ENCODE measurements around the gene MCUR1.
A peak's percentile ranks its signal among the peaks of the same experiment; 100 is the strongest.
"Not testable (repeated sequence)": the region's sequence is repeated elsewhere in the genome, so short reads cannot be mapped to it uniquely, and the experiment has no call there.

MCUR1 gene

GRCh38 chr6:13775466-13775865 lies 38.9 kb downstream of the MCUR1 start:
- Histone ChIP-seq H3K79me1 (ENCODE audit: low read length) (peaks cover 12% of the 10 kb centered on the region), H3K27ac (ENCODE audit: low read depth, low read length) (peak overlapping the region; percentile 91), H2BK5ac (ENCODE audit: low read depth, low read length, poor library complexity) (peak overlapping the region; percentile 80), H4K91ac (ENCODE audit: low read depth, low read length) (peak overlapping the region; percentile 77), H2BK12ac (ENCODE audit: low read length) (peak overlapping the region; percentile 68), H2BK120ac (ENCODE audit: insufficient read depth, low read length, poor library complexity) (peak overlapping the region; percentile 81)
- H3K4ac ChIP-seq (ENCODE audit: low read depth, low read length); H3K9ac ChIP-seq (ENCODE audit: low read length); H4K8ac ChIP-seq (ENCODE audit: low read depth, low read length); H4K12ac ChIP-seq (ENCODE audit: low read depth, low read length); H3K4me2 ChIP-seq (ENCODE audit: low read length); H3K4me1 ChIP-seq (ENCODE audit: control insufficient read depth in 1 of 2, insufficient read depth in 2 of 2, low read length in 2 of 2); H2AFZ ChIP-seq (ENCODE audit: insufficient read depth, low read length, poor library complexity); H3K27me3 ChIP-seq (ENCODE audit: insufficient read depth, low read length); H3K18ac ChIP-seq (ENCODE audit: low read length); H3K79me2 ChIP-seq (ENCODE audit: control insufficient read depth, insufficient read depth, low read length, poor library complexity); H3K14ac ChIP-seq (ENCODE audit: low read length); H3K4me3 ChIP-seq (ENCODE audit: low read depth, low read length); H3K9me3 ChIP-seq (ENCODE audit: insufficient read depth, low read depth, low read length); H2AK5ac ChIP-seq (ENCODE audit: low read length); H3K23ac ChIP-seq (ENCODE audit: low read length); H3K36me3 ChIP-seq (ENCODE audit: control insufficient read depth in 1 of 2, insufficient read depth in 2 of 2, low read length in 2 of 2): not testable (repeated sequence)
- peak; percentile 84 to 90 for DNase-seq
- no CpG with 5 or more reads among the region's 9 CpGs for WGBS (ENCODE audit: extremely low coverage, insufficient coverage, insufficient read length)

GRCh38 chr6:13772358-13773030 lies 41.9 kb downstream of the MCUR1 start:
- not testable (repeated sequence) for H3K9me3 ChIP-seq (ENCODE audit: insufficient read depth, low read depth, low read length); H3K14ac ChIP-seq (ENCODE audit: low read length); H3K18ac ChIP-seq (ENCODE audit: low read length); H3K23ac ChIP-seq (ENCODE audit: low read length); H3K27ac ChIP-seq (ENCODE audit: low read depth, low read length); H3K4me2 ChIP-seq (ENCODE audit: low read length); H2BK120ac ChIP-seq (ENCODE audit: insufficient read depth, low read length, poor library complexity); H3K79me2 ChIP-seq (ENCODE audit: control insufficient read depth, insufficient read depth, low read length, poor library complexity); H2AFZ ChIP-seq (ENCODE audit: insufficient read depth, low read length, poor library complexity); H3K9ac ChIP-seq (ENCODE audit: low read length); H3K4me3 ChIP-seq (ENCODE audit: low read depth, low read length); H2BK5ac ChIP-seq (ENCODE audit: low read depth, low read length, poor library complexity); H3K4me1 ChIP-seq (ENCODE audit: control insufficient read depth in 1 of 2, insufficient read depth in 2 of 2, low read length in 2 of 2); H4K12ac ChIP-seq (ENCODE audit: low read depth, low read length); DNase-seq; H3K36me3 ChIP-seq (ENCODE audit: control insufficient read depth in 1 of 2, insufficient read depth in 2 of 2, low read length in 2 of 2); H3K4ac ChIP-seq (ENCODE audit: low read depth, low read length); H4K8ac ChIP-seq (ENCODE audit: low read depth, low read length); H2AK5ac ChIP-seq (ENCODE audit: low read length); H3K27me3 ChIP-seq (ENCODE audit: insufficient read depth, low read length)
- Histone ChIP-seq H3K79me1 (ENCODE audit: low read length) (peaks cover 12% of the 10 kb centered on the region), H2BK12ac (ENCODE audit: low read length) (peak overlapping the region; percentile 9), H4K91ac (ENCODE audit: low read depth, low read length) (peak overlapping the region; percentile 28)
- WGBS (ENCODE audit: extremely low coverage, insufficient coverage, insufficient read length): no CpG with 5 or more reads among the region's 35 CpGs

- Histone ChIP-seq H3K79me2 (ENCODE audit: control insufficient read depth, insufficient read depth, low read length, poor library complexity) (no peaks in the 10 kb centered on the region), H3K9ac (ENCODE audit: low read length) (no peak overlapping the region), H4K12ac (ENCODE audit: low read depth, low read length) (no peak overlapping the region), H3K18ac (ENCODE audit: low read length) (no peak overlapping the region), H2BK5ac (ENCODE audit: low read depth, low read length, poor library complexity) (no peak overlapping the region), H3K4me1 (ENCODE audit: control insufficient read depth in 1 of 2, insufficient read depth in 2 of 2, low read length in 2 of 2) (peaks cover 8 to 14% of the 10 kb centered on the region in 2 experiments), H4K8ac (ENCODE audit: low read depth, low read length) (no peak overlapping the region), H3K36me3 (ENCODE audit: control insufficient read depth in 1 of 2, insufficient read depth in 2 of 2, low read length in 2 of 2) (no peaks in the 10 kb centered on the region), H3K27ac (ENCODE audit: low read depth, low read length) (no peak overlapping the region), H3K27me3 (ENCODE audit: insufficient read depth, low read length) (no peaks in the 10 kb centered on the region), H3K9me3 (ENCODE audit: insufficient read depth, low read depth, low read length) (peaks cover 4% of the 10 kb centered on the region), H3K4me2 (ENCODE audit: low read length) (no peak overlapping the region), H3K79me1 (ENCODE audit: low read length) (no peaks in the 10 kb centered on the region), H2BK12ac (ENCODE audit: low read length) (no peak overlapping the region), H3K4me3 (ENCODE audit: low read depth, low read length) (no peak overlapping the region), H4K91ac (ENCODE audit: low read depth, low read length) (no peak overlapping the region), H3K4ac (ENCODE audit: low read depth, low read length) (no peak overlapping the region), H3K23ac (ENCODE audit: low read length) (no peak overlapping the region), H2BK120ac (ENCODE audit: insufficient read depth, low read length, poor library complexity) (no peak overlapping the region), H3K14ac (ENCODE audit: low read length) (no peak overlapping the region), H2AFZ (ENCODE audit: insufficient read depth, low read length, poor library complexity) (no peak overlapping the region), H2AK5ac (ENCODE audit: low read length) (no peak overlapping the region)
- WGBS (ENCODE audit: extremely low coverage, insufficient coverage, insufficient read length): no CpG with 5 or more reads among the region's 27 CpGs
- DNase-seq: peak in 1 of 2 donors; percentile 23
Observed at GRCh38 chr6:13769655-13770053, 44.7 kb downstream of the MCUR1 start.

GRCh38 chr6:13769034-13769654 lies 45.2 kb downstream of the MCUR1 start:
- peak in 1 of 2 donors; percentile 50 for DNase-seq
- H3K9me3 ChIP-seq (ENCODE audit: insufficient read depth, low read depth, low read length): peaks cover 4% of the 10 kb centered on the region
- H3K4ac ChIP-seq (ENCODE audit: low read depth, low read length): no peak overlapping the region
- no peaks in the 10 kb centered on the region for H3K36me3 ChIP-seq (ENCODE audit: control insufficient read depth in 1 of 2, insufficient read depth in 2 of 2, low read length in 2 of 2)
- no peak overlapping the region for H2AFZ ChIP-seq (ENCODE audit: insufficient read depth, low read length, poor library complexity)
- no peaks in the 10 kb centered on the region for H3K79me1 ChIP-seq (ENCODE audit: low read length)
- H3K4me3 ChIP-seq (ENCODE audit: low read depth, low read length): no peak overlapping the region
- no peak overlapping the region for H3K27ac ChIP-seq (ENCODE audit: low read depth, low read length)
- no peak overlapping the region for H2AK5ac ChIP-seq (ENCODE audit: low read length)
- H3K27me3 ChIP-seq (ENCODE audit: insufficient read depth, low read length): no peaks in the 10 kb centered on the region
- H2BK12ac ChIP-seq (ENCODE audit: low read length): peak overlapping the region; percentile 5
- no peak overlapping the region for H3K14ac ChIP-seq (ENCODE audit: low read length)
- H3K4me1 ChIP-seq (ENCODE audit: control insufficient read depth in 1 of 2, insufficient read depth in 2 of 2, low read length in 2 of 2): peaks cover 8 to 14% of the 10 kb centered on the region in 2 experiments
- no CpG with 5 or more reads among the region's 47 CpGs for WGBS (ENCODE audit: extremely low coverage, insufficient coverage, insufficient read length)
- H2BK5ac ChIP-seq (ENCODE audit: low read depth, low read length, poor library complexity): no peak overlapping the region
- H4K91ac ChIP-seq (ENCODE audit: low read depth, low read length): no peak overlapping the region
- H3K9ac ChIP-seq (ENCODE audit: low read length): no peak overlapping the region
- no peak overlapping the region for H4K8ac ChIP-seq (ENCODE audit: low read depth, low read length)
- no peak overlapping the region for H4K12ac ChIP-seq (ENCODE audit: low read depth, low read length)
- H3K4me2 ChIP-seq (ENCODE audit: low read length): no peak overlapping the region
- H2BK120ac ChIP-seq (ENCODE audit: insufficient read depth, low read length, poor library complexity): no peak overlapping the region
- H3K18ac ChIP-seq (ENCODE audit: low read length): no peak overlapping the region
- no peak overlapping the region for H3K23ac ChIP-seq (ENCODE audit: low read length)
- no peaks in the 10 kb centered on the region for H3K79me2 ChIP-seq (ENCODE audit: control insufficient read depth, insufficient read depth, low read length, poor library complexity)

Measured in trophoblast cell (in vitro differentiated cells and primary cell).